A673 (cell line): Measurements from ENCODE around the gene ZBTB8OS. TPM values are rescaled to one million over a fixed set of nuclear protein-coding genes. Genes with fewer than 3 reads are reported as not detected.

Experiments
- BruUV-seq: library from RNA; stranded (reverse); fragments of 400-500 nt; replicated peaks from 2 replicates; lab custom pipeline; 2021; lab: Mats Ljungman, UMichigan
- CTCF ChIA-PET: fragments of 300-600 bp; sonication (Branson Sonifier 250); formaldehyde crosslinking; loops from one replicate; lab custom pipeline; 2022; ENCODE audit warnings: antibody characterized with exemption; lab: Charles Lee
- POLR2A ChIA-PET: fragments of 300-600 bp; sonication (Branson Sonifier 250); formaldehyde crosslinking; loops from one replicate; lab custom pipeline; 2022; ENCODE audit warnings: antibody characterized with exemption; ENCODE audit not compliant: low non-redundant PET; lab: Charles Lee
- DNase-seq: peaks from one replicate; pipeline ENCODE4 v3.0.0-alpha.2; 2015; ENCODE audit warnings: low spot score
- H3K27ac ChIP-seq: fragments of 200-600 bp; sonication (generic); 2 replicates; pipeline ENCODE4 v1.5.1; 2016; ENCODE audit warnings: mixed run types, low read depth, mild to moderate bottlenecking, mixed read lengths, antibody characterized with exemption, low read length; ENCODE audit not compliant: poor library complexity, severe bottlenecking
- H3K27me3 ChIP-seq: fragments of 200-600 bp; sonication (generic); replicated peaks from 2 replicates; pipeline ENCODE4 v1.6.1; 2017; ENCODE audit warnings: mixed run types, low read depth, mild to moderate bottlenecking, mixed read lengths, antibody characterized with exemption, low read length; ENCODE audit not compliant: insufficient read depth, poor library complexity
- H3K36me3 ChIP-seq: fragments of 200-600 bp; sonication (generic); 2 replicates; pipeline ENCODE4 v1.6.1; 2016; ENCODE audit warnings: mixed run types, mild to moderate bottlenecking, mixed read lengths, antibody characterized with exemption, low read length; ENCODE audit not compliant: insufficient read depth, poor library complexity, severe bottlenecking
- H3K4me1 ChIP-seq: fragments of 200-600 bp; sonication (generic); 2 replicates; pipeline ENCODE4 v1.6.1; 2017; ENCODE audit warnings: mixed run types, mild to moderate bottlenecking, mixed read lengths, antibody characterized with exemption, low read length; ENCODE audit not compliant: insufficient read depth, poor library complexity, severe bottlenecking
- H3K4me3 ChIP-seq: fragments of 200-600 bp; sonication (generic); 2 replicates; pipeline ENCODE4 v1.5.1; 2016; ENCODE audit warnings: low read depth, mixed run types, mild to moderate bottlenecking, mixed read lengths, low read length; ENCODE audit not compliant: poor library complexity, severe bottlenecking
- H3K9me3 ChIP-seq: fragments of 200-600 bp; sonication (generic); 2 replicates; pipeline ENCODE4 v1.6.1; 2016; ENCODE audit warnings: mixed run types, low read depth, mild to moderate bottlenecking, mixed read lengths, antibody characterized with exemption, low read length; ENCODE audit not compliant: poor library complexity, severe bottlenecking
- EZH2 ChIP-seq: fragments of 200-600 bp; sonication (generic); IDR thresholded peaks from 2 replicates; pipeline ENCODE4 v1.6.1; 2017; ENCODE audit warnings: borderline replicate concordance, low read depth, mild to moderate bottlenecking, mixed read lengths, antibody characterized with exemption, low read length; ENCODE audit not compliant: poor library complexity, severe bottlenecking
- intact Hi-C: fragments of 100-400 bp; cut with micrococcal nuclease; formaldehyde crosslinking; loops from one replicate; pipeline ENCODE4 v1.10.0; 2022; ENCODE audit not compliant: unreplicated experiment
- total RNA-seq: library from RNA; stranded (reverse); gene quantifications from 2 replicates; pipeline ENCODE4 v1.2.3, GENCODE V29; 2021
- TF ChIP-seq, protein P1 (sequence below): fragments of 300-800, 200-600 bp; sonication (generic); conservative IDR thresholded peaks from 2 replicates; pipeline ENCODE4 v1.5.1; 2017; ENCODE audit warnings: low read depth, mild to moderate bottlenecking, antibody characterized with exemption, low read length, moderate library complexity, mixed read lengths

The ZBTB8OS gene
- total RNA-seq, 1 experiment from 2014 or later: 72.1 TPM

DNA sequence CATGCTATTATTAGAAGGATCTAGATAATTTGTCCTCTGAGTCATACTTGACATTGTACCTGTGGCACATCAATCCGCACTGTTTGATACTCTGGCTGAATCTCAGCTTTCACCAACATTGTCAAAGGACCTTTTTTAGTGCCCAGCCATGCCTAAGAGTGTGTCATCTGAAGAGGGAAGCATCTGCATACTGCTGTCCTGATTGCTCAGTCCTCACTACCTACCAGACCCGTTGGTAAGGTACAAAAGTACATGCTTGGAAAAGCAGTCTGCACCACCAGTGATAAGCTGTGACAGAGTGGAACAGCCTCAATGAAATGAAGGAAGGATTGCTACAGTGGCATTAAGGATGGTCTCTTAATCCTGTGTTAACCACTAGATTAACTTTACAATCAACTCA is 35.1 kb upstream of the ZBTB8OS start:
- CTCF ChIA-PET: no interaction called here
- Histone ChIP-seq H3K4me3 (no peak overlapping the region), H3K4me1 (no peaks in the 10 kb centered on the region), H3K27ac (no peak overlapping the region), H3K27me3 (no peaks in the 10 kb centered on the region), H3K36me3 (peaks cover 57% of the 10 kb centered on the region), H3K9me3 (no peaks in the 10 kb centered on the region)
- intact Hi-C loops: no loop called here
- POLR2A ChIA-PET: no interaction called here
- no peak for TF ChIP-seq EZH2
- TF ChIP-seq, protein P1, sequence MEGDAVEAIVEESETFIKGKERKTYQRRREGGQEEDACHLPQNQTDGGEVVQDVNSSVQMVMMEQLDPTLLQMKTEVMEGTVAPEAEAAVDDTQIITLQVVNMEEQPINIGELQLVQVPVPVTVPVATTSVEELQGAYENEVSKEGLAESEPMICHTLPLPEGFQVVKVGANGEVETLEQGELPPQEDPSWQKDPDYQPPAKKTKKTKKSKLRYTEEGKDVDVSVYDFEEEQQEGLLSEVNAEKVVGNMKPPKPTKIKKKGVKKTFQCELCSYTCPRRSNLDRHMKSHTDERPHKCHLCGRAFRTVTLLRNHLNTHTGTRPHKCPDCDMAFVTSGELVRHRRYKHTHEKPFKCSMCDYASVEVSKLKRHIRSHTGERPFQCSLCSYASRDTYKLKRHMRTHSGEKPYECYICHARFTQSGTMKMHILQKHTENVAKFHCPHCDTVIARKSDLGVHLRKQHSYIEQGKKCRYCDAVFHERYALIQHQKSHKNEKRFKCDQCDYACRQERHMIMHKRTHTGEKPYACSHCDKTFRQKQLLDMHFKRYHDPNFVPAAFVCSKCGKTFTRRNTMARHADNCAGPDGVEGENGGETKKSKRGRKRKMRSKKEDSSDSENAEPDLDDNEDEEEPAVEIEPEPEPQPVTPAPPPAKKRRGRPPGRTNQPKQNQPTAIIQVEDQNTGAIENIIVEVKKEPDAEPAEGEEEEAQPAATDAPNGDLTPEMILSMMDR: no peak
- DNase-seq: no peak
- no TSS peak for BruUV-seq

DNA sequence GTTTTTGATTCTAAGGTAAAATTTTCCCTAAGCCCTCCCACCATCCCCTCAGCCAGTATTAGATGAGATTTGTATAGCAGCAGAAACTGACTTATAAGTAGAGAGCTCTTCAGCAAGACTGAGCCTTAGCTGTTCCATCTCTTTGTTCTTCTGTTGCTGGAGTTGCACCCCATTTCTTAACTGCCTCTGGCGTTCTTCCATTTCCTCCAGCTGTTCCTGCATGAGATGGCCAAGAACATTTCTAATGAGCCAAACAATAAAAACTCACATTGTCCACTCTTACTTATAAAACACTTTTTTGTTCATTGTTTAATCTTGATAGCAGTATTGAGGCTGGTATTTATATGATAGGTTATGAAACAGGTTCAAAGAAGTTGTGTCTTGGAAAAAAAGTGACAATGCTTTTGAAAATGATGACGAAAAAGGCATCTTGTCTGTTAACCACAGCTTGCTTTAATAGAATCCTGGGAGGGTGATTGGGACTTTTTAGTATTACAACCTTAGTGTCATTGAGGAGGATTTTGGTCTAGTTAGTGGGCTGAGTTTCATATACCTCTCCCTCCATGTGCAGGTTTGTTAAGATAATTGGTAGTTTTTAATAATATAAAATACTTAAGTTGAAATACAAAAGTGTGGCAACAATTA is 33.9 kb upstream of the ZBTB8OS start:
- intact Hi-C loops: no loop called here
- Histone ChIP-seq H3K4me1 (no peaks in the 10 kb centered on the region), H3K9me3 (no peaks in the 10 kb centered on the region), H3K27me3 (no peaks in the 10 kb centered on the region), H3K36me3 (peaks cover 67% of the 10 kb centered on the region), H3K27ac (no peak overlapping the region), H3K4me3 (no peak overlapping the region)
- ChIA-PET POLR2A (no interaction called here), CTCF (no interaction called here)
- DNase-seq: no peak
- BruUV-seq: no TSS peak
- TF ChIP-seq, protein P1: no peak
- TF ChIP-seq EZH2: no peak

DNA sequence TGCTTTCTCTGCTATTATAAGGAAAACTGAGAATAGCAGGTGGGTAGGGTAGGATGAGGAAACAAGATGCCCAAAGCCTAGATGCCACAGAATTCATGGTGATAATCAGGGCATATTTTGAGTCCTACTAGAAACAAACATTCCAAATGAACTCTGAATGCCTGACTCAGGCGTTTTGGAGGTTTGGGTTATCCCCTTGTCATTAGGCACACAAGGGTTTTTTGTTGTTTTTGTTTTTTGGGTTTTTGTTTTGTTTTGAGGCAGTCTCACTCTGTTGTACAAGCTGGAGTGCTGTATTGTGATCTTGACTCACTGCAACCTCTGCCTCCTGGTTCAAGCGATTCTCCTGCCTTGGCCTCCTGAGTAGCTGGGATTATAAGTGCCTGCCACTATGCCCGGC is 33.0 kb upstream of the ZBTB8OS start:
- ChIA-PET POLR2A (no interaction called here), CTCF (no interaction called here)
- no peaks in the 10 kb centered on the region for H3K4me1 ChIP-seq
- TF ChIP-seq, protein P1: no peak
- TF ChIP-seq EZH2: no peak
- no peaks in the 10 kb centered on the region for H3K27me3 ChIP-seq
- no peak overlapping the region for H3K4me3 ChIP-seq
- H3K27ac ChIP-seq: no peak overlapping the region
- no TSS peak for BruUV-seq
- intact Hi-C loops: no loop called here
- no peak for DNase-seq
- no peaks in the 10 kb centered on the region for H3K9me3 ChIP-seq
- H3K36me3 ChIP-seq: peaks cover 76% of the 10 kb centered on the region
